ENCODE results near the gene SELPLG.
A peak's percentile ranks its signal among the peaks of the same experiment; 100 is the strongest.
"Not testable (repeated sequence)": the region's sequence is repeated elsewhere in the genome, so short reads cannot be mapped to it uniquely, and the experiment has no call there.

Gene SELPLG

GRCh38 chr12:108658115-108658514 is 24.4 kb upstream of the SELPLG start:
- not testable (repeated sequence) for H3K4me3 ChIP-seq (ENCODE audit: low read length); DNase-seq (ENCODE audit: low read depth, low spot score)

- no peak for DNase-seq (ENCODE audit: low read depth, low spot score)
- H3K4me3 ChIP-seq (ENCODE audit: low read length): no peak overlapping the region
Measured at GRCh38 chr12:108657130-108657745, 23.5 kb upstream of the SELPLG start.

- H3K4me3 ChIP-seq (ENCODE audit: low read length); DNase-seq (ENCODE audit: low read depth, low spot score): not testable (repeated sequence)
Measured at GRCh38 chr12:108656247-108656646, 22.6 kb upstream of the SELPLG start.

GRCh38 chr12:108655812-108656175 is 22.1 kb upstream of the SELPLG start:
- not testable (repeated sequence) for H3K4me3 ChIP-seq (ENCODE audit: low read length); DNase-seq (ENCODE audit: low read depth, low spot score)

- not testable (repeated sequence) for H3K4me3 ChIP-seq (ENCODE audit: low read length); DNase-seq (ENCODE audit: low read depth, low spot score)
Measured at GRCh38 chr12:108654622-108655021, 20.9 kb upstream of the SELPLG start.

GRCh38 chr12:108653922-108654321 is 20.2 kb upstream of the SELPLG start:
- no peak for DNase-seq (ENCODE audit: low read depth, low spot score)
- H3K4me3 ChIP-seq (ENCODE audit: low read length): no peak overlapping the region

- no peak for DNase-seq (ENCODE audit: low read depth, low spot score)
Measured at GRCh38 chr12:108653082-108653516, 19.4 kb upstream of the SELPLG start.

GRCh38 chr12:108650083-108650482 is 16.4 kb upstream of the SELPLG start:
- no peak overlapping the region for H3K4me3 ChIP-seq (ENCODE audit: low read length)
- DNase-seq (ENCODE audit: low read depth, low spot score): no peak

More at GRCh38 chr12:108653082-108653516, 19.4 kb upstream of the SELPLG start:
- H3K4me3 ChIP-seq (ENCODE audit: low read length): no peak overlapping the region

- DNase-seq (ENCODE audit: low read depth, low spot score): no peak
- H3K4me3 ChIP-seq (ENCODE audit: low read length): no peak overlapping the region
Measured at GRCh38 chr12:108649669-108650068, 16.0 kb upstream of the SELPLG start.

GRCh38 chr12:108649126-108649525 is 15.4 kb upstream of the SELPLG start:
- DNase-seq (ENCODE audit: low read depth, low spot score): no peak
- no peak overlapping the region for H3K4me3 ChIP-seq (ENCODE audit: low read length)

- H3K4me3 ChIP-seq (ENCODE audit: low read length): no peak overlapping the region
- no peak for DNase-seq (ENCODE audit: low read depth, low spot score)
Measured at GRCh38 chr12:108648371-108648770, 14.7 kb upstream of the SELPLG start.

GRCh38 chr12:108647585-108648287 is 14.0 kb upstream of the SELPLG start:
- no peak overlapping the region for H3K4me3 ChIP-seq (ENCODE audit: low read length)
- DNase-seq (ENCODE audit: low read depth, low spot score): no peak

- no peak for DNase-seq (ENCODE audit: low read depth, low spot score)
- H3K4me3 ChIP-seq (ENCODE audit: low read length): 0 out of 2 replicates have a peak overlapping the region, but pooled peaks have one; percentile 29
Measured at GRCh38 chr12:108646600-108647579, 13.2 kb upstream of the SELPLG start.

GRCh38 chr12:108645686-108646599 is 12.2 kb upstream of the SELPLG start:
- DNase-seq (ENCODE audit: low read depth, low spot score): peak; percentile 75

GRCh38 chr12:108644811-108645120 is 11.1 kb upstream of the SELPLG start:
- no peak overlapping the region for H3K4me3 ChIP-seq (ENCODE audit: low read length)
- no peak for DNase-seq (ENCODE audit: low read depth, low spot score)

More at GRCh38 chr12:108645686-108646599, 12.2 kb upstream of the SELPLG start:
- H3K4me3 ChIP-seq (ENCODE audit: low read length): peak overlapping the region; percentile 29

GRCh38 chr12:108643941-108644810 is 10.5 kb upstream of the SELPLG start:
- no peak overlapping the region for H3K4me3 ChIP-seq (ENCODE audit: low read length)
- DNase-seq (ENCODE audit: low read depth, low spot score): no peak

GRCh38 chr12:108642899-108643654 is 9.4 kb upstream of the SELPLG start:
- H3K4me3 ChIP-seq (ENCODE audit: low read length): no peak overlapping the region
- no peak for DNase-seq (ENCODE audit: low read depth, low spot score)
